Measurements from ENCODE around the gene TMEM30B.
"Not testable (repeated sequence)": the region's sequence is repeated elsewhere in the genome, so short reads cannot be mapped to it uniquely, and the experiment has no call there.

The TMEM30B gene

GRCh38 chr14:61264010-61264571 lies 17.0 kb downstream of the TMEM30B start:
- DNase-seq: no peak

GRCh38 chr14:61262082-61262481 lies 19.1 kb downstream of the TMEM30B start:
- DNase-seq: no peak

GRCh38 chr14:61260939-61261776 lies 20.0 kb downstream of the TMEM30B start:
- DNase-seq: no peak

- no peak for DNase-seq
These were observed 22.2 kb downstream of the TMEM30B start for GRCh38 chr14:61258985-61259384.

GRCh38 chr14:61257469-61258057 lies 23.6 kb downstream of the TMEM30B start:
- DNase-seq: no peak

GRCh38 chr14:61256826-61257468 lies 24.2 kb downstream of the TMEM30B start:
- no peak for DNase-seq

- no peak for DNase-seq
These were observed 25.2 kb downstream of the TMEM30B start for GRCh38 chr14:61255968-61256367.

GRCh38 chr14:61254808-61255526 lies 26.2 kb downstream of the TMEM30B start:
- no peak for DNase-seq

- DNase-seq: peak; percentile 23
These were observed 27.9 kb downstream of the TMEM30B start for GRCh38 chr14:61253064-61253738.

GRCh38 chr14:61252369-61253063 lies 28.6 kb downstream of the TMEM30B start:
- peak; percentile 81 for DNase-seq

GRCh38 chr14:61250063-61250462 lies 31.1 kb downstream of the TMEM30B start:
- DNase-seq: no peak

- DNase-seq: no peak
These were observed 33.2 kb downstream of the TMEM30B start for GRCh38 chr14:61247935-61248334.

- no peak for DNase-seq
These were observed 34.4 kb downstream of the TMEM30B start for GRCh38 chr14:61246721-61247120.

GRCh38 chr14:61244009-61244408 lies 37.1 kb downstream of the TMEM30B start:
- no peak for DNase-seq

GRCh38 chr14:61240206-61240605 lies 40.9 kb downstream of the TMEM30B start:
- DNase-seq: no peak

GRCh38 chr14:61239285-61239684 lies 41.9 kb downstream of the TMEM30B start:
- not testable (repeated sequence) for DNase-seq

GRCh38 chr14:61238611-61239245 lies 42.4 kb downstream of the TMEM30B start:
- no peak for DNase-seq

GRCh38 chr14:61234215-61234916 lies 46.8 kb downstream of the TMEM30B start:
- no peak for DNase-seq

- no peak for DNase-seq
These were observed 47.6 kb downstream of the TMEM30B start for GRCh38 chr14:61233436-61233956.

GRCh38 chr14:61231810-61232209 lies 49.3 kb downstream of the TMEM30B start:
- no peak for DNase-seq

All from inflammatory macrophage treated with lipopolysaccharide for 4 hours (primary cell).